Ovary (tissue), 3 donors: ENCODE measurements around the gene STX2.
"Not testable (repeated sequence)": the region's sequence is repeated elsewhere in the genome, so short reads cannot be mapped to it uniquely, and the experiment has no call there.

Experiments used
- EP300 ChIP-seq: sonication (generic); formaldehyde crosslinking; IDR thresholded peaks from one replicate; pipeline ENCODE4 v1.6.1; 2017; ENCODE audit warnings: antibody characterized with exemption
- POLR2A ChIP-seq: fragments of 450-650 bp; IDR thresholded peaks from one replicate; pipeline ENCODE4 v1.6.1; 2017; ENCODE audit warnings: antibody characterized with exemption, mild to moderate bottlenecking, moderate library complexity
- TF ChIP-seq, protein P1 (sequence below), 3 donors: fragments of 450-650 bp in 2 of 3; fragments of 200-600 bp in 1 of 3; IDR thresholded peaks; one replicate each; pipeline versions ENCODE4 v1.5.1 to v1.8.0; 2016 to 2022; ENCODE audit warnings: antibody characterized with exemption in 3 of 3, mild to moderate bottlenecking in 1 of 3
- donor health status: DM: no; HTN: no; CAD: no.

DNA sequence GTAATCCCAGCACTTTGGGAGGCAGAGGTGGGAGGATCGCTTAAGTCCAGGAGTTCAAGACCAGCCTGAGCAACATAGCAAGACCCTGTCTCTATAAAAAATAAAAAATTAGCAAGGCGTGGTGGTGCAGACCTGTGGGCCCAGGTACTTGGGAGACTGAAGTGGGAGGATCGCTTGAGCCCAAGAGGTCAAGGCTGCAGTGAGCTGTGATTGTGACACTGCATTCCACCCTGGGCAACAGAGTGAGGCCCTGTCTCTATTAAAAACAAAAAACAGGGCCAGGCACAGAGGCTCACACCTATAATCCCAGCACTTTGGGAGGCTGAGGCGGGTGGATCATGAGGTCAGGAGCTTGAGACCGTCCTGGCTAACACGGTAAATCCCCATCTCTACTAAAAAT lies 9.1 kb upstream of the STX2 start:
- TF ChIP-seq EP300, POLR2A: not testable (repeated sequence)
- TF ChIP-seq, protein P1, sequence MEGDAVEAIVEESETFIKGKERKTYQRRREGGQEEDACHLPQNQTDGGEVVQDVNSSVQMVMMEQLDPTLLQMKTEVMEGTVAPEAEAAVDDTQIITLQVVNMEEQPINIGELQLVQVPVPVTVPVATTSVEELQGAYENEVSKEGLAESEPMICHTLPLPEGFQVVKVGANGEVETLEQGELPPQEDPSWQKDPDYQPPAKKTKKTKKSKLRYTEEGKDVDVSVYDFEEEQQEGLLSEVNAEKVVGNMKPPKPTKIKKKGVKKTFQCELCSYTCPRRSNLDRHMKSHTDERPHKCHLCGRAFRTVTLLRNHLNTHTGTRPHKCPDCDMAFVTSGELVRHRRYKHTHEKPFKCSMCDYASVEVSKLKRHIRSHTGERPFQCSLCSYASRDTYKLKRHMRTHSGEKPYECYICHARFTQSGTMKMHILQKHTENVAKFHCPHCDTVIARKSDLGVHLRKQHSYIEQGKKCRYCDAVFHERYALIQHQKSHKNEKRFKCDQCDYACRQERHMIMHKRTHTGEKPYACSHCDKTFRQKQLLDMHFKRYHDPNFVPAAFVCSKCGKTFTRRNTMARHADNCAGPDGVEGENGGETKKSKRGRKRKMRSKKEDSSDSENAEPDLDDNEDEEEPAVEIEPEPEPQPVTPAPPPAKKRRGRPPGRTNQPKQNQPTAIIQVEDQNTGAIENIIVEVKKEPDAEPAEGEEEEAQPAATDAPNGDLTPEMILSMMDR (IDR thresholded peaks at IDR 0.05): not testable (repeated sequence)
